IMR-90 (cell line): Measurements from ENCODE around the gene GNB1L.

ENCODE experiments used
- BHLHE40 ChIP-seq: fragments of 150-350 bp; IDR thresholded peaks from 2 replicates; pipeline ENCODE4 v1.6.1; 2016; ENCODE audit warnings: mild to moderate bottlenecking, low read depth, low read length
- CEBPB ChIP-seq: IDR thresholded peaks from 2 replicates; pipeline ENCODE4 v1.6.1; 2012; ENCODE audit warnings: low read depth, low read length, improper control_type of control experiment
- CHD1 ChIP-seq: IDR thresholded peaks from 2 replicates; pipeline ENCODE4 v1.6.1; 2012; ENCODE audit warnings: low read depth, low read length, improper control_type of control experiment
- FOS ChIP-seq: fragments of 150-350 bp; IDR thresholded peaks from 2 replicates; pipeline ENCODE4 v1.6.1; 2016; ENCODE audit warnings: low read depth, low read length
- MAFK ChIP-seq: IDR thresholded peaks from 2 replicates; pipeline ENCODE4 v1.6.1; 2012; ENCODE audit warnings: low read depth, low read length, improper control_type of control experiment
- MAZ ChIP-seq: IDR thresholded peaks from 2 replicates; pipeline ENCODE4 v1.6.1; 2012; ENCODE audit warnings: low read depth, mild to moderate bottlenecking, low read length, improper control_type of control experiment, moderate library complexity, borderline replicate concordance
- MXI1 ChIP-seq: IDR thresholded peaks from 2 replicates; pipeline ENCODE4 v1.6.1; 2012; ENCODE audit warnings: low read depth, mild to moderate bottlenecking, low read length, moderate library complexity, borderline replicate concordance
- POLR2A ChIP-seq: IDR thresholded peaks from 2 replicates; pipeline ENCODE4 v1.6.1; 2012; ENCODE audit warnings: mild to moderate bottlenecking, low read depth, low read length
- RAD21 ChIP-seq: IDR thresholded peaks from 2 replicates; pipeline ENCODE4 v1.6.1; 2012; ENCODE audit warnings: low read length, improper control_type of control experiment
- RFX5 ChIP-seq: IDR thresholded peaks from 2 replicates; pipeline ENCODE4 v1.8.0; 2012; ENCODE audit warnings: low read depth, mild to moderate bottlenecking, low read length, moderate library complexity
- SMC3 ChIP-seq: fragments of 150-350 bp; IDR thresholded peaks from 2 replicates; pipeline ENCODE4 v1.6.1; 2016; ENCODE audit warnings: low read depth, mild to moderate bottlenecking, antibody characterized with exemption, low read length, moderate library complexity
- TF ChIP-seq, protein P1 (sequence below): conservative IDR thresholded peaks from 2 replicates; pipeline ENCODE4 v1.5.1; 2012; ENCODE audit warnings: mild to moderate bottlenecking, low read depth, low read length, improper control_type of control experiment
- TF ChIP-seq, protein P2 (sequence below): fragments of 150-350 bp; IDR thresholded peaks from 2 replicates; pipeline ENCODE4 v1.6.1; 2017; ENCODE audit warnings: mild to moderate bottlenecking, antibody characterized with exemption, low read length, low read depth
- TF ChIP-seq, protein P3 (sequence below): fragments of 150-350 bp; IDR thresholded peaks from 2 replicates; pipeline ENCODE4 v1.6.1; 2016; ENCODE audit warnings: low read depth, mild to moderate bottlenecking, low read length, moderate library complexity, borderline replicate concordance

DNA sequence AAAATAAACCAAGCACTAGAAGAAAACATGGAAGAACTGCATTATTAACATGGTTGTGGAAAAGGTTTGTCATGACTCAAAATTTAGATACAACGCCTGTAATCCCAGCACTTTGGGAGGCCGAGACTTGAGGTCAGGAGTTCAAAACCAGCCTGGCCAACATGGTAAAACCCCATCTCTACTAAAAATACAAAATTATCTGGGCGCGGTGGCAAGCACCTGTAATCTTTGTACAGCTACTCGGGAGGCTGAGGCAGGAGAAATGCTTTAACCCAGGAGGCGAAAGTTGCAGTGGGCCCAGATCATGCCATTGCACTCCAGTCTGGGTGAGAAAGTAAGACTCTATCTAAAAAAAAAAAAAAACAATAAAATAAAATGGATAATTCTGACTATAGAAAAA is 23.7 kb downstream of the GNB1L start:
- no peak for TF ChIP-seq SMC3
- TF ChIP-seq, protein P1, sequence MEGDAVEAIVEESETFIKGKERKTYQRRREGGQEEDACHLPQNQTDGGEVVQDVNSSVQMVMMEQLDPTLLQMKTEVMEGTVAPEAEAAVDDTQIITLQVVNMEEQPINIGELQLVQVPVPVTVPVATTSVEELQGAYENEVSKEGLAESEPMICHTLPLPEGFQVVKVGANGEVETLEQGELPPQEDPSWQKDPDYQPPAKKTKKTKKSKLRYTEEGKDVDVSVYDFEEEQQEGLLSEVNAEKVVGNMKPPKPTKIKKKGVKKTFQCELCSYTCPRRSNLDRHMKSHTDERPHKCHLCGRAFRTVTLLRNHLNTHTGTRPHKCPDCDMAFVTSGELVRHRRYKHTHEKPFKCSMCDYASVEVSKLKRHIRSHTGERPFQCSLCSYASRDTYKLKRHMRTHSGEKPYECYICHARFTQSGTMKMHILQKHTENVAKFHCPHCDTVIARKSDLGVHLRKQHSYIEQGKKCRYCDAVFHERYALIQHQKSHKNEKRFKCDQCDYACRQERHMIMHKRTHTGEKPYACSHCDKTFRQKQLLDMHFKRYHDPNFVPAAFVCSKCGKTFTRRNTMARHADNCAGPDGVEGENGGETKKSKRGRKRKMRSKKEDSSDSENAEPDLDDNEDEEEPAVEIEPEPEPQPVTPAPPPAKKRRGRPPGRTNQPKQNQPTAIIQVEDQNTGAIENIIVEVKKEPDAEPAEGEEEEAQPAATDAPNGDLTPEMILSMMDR: no peak
- TF ChIP-seq, protein P2, sequence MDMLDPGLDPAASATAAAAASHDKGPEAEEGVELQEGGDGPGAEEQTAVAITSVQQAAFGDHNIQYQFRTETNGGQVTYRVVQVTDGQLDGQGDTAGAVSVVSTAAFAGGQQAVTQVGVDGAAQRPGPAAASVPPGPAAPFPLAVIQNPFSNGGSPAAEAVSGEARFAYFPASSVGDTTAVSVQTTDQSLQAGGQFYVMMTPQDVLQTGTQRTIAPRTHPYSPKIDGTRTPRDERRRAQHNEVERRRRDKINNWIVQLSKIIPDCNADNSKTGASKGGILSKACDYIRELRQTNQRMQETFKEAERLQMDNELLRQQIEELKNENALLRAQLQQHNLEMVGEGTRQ: no peak
- TF ChIP-seq CEBPB: no peak
- TF ChIP-seq RAD21: no peak
- no peak for TF ChIP-seq CHD1
- no peak for TF ChIP-seq POLR2A
- TF ChIP-seq MAFK: no peak
- TF ChIP-seq, protein P3, sequence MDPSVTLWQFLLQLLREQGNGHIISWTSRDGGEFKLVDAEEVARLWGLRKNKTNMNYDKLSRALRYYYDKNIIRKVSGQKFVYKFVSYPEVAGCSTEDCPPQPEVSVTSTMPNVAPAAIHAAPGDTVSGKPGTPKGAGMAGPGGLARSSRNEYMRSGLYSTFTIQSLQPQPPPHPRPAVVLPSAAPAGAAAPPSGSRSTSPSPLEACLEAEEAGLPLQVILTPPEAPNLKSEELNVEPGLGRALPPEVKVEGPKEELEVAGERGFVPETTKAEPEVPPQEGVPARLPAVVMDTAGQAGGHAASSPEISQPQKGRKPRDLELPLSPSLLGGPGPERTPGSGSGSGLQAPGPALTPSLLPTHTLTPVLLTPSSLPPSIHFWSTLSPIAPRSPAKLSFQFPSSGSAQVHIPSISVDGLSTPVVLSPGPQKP: no peak
- TF ChIP-seq RFX5: no peak
- TF ChIP-seq BHLHE40: no peak
- no peak for TF ChIP-seq MXI1
- no peak for TF ChIP-seq FOS
- TF ChIP-seq MAZ: no peak
